Pulmonary artery endothelial cell (primary cell): ENCODE measurements around the gene RAP1B. TPM values are rescaled to one million over a fixed set of nuclear protein-coding genes. Genes with fewer than 3 reads are reported as not detected.

Experiments used
- DNase-seq: peaks from one replicate; pipeline ENCODE4 v3.0.0-alpha.2; 2011; ENCODE audit warnings: low read depth, low spot score
- total RNA-seq: library from RNA; depleted of rRNA; stranded (reverse); fragments of >200 nt; gene quantifications from 2 replicates; pipeline ENCODE4 v1.2.3, GENCODE V29; 2014

Gene RAP1B
- 222 and 259 TPM in 2 replicates for total RNA-seq

DNA sequence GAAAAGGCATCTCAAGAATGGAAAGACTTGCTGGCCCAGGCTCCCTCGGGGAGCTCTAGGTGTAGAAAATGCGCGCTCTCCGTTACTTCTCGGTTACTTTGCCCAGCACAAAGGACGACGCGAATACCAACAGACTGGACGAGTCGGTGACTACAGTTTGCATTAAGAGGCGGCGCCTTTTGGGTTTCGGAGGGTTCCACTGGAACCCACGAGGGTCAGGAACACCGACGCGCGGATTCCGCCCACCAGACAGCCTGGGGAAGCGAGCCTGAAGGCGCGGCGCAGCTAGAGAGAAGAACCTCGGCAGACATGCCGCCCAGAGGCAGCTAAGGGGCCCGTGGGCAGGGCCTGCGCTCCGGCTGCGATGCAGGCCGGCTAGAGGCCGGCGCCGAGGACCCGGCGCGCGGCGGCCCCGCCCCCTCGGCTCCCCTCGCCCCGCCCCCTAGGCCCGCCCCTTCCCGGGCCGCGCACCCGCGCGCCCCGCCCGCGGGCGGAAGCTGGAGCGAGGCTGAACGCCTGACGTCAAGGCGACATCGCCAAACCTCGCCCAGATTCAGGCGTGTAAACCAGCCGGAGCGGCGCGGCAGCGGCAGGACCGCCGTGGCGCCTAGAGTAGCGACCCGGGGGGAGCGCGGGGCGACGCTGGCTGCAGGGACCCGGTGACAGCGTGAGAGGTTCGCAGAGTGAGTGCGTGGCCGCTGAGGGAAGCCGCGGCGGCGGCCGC lies at the start of gene RAP1B:
Gene RAP1B (plus strand): TSS at position 530 of the 724 bp plus-strand sequence. CDS start 37,826 bp downstream, outside the sequence.
- DNase-seq = peak; percentile 59

DNA sequence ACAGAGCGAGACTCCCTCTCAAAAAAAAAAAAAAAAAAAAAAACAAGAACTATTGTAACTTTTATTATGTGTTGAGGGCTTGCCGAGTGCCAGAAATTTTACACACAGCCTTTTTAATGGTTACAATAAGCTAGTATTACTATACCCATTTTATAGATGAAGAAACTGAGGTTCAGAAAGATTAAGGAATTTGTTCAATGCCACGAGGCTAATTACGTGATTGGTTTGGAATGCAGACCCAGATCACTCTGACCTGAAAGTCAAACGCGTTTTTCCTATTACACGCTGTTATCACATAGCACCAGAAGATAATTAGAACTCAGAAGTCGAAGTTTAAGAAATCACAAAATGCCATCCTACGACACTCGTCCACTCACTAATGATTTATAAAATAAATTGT lies 48.9 kb upstream of the RAP1B start:
- DNase-seq = no peak

DNA sequence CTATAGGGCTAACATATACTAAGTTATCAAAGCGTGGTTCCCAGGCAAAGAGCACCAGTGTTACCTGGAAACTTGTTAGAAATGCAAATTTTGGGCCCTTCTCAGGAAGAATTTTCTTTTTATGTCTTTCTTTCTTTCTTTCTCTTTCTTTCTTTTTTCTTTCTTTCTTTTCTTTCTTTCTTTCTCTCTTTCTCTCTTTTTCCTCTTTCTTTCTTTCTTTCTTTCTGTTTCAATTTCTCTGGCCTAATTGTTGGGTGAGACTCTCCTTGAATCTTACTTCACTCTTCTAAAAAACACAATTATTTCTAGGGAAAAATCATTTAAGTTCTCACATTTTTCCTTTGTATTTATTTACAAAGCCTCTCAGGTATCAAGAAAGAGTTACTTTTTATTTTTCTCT lies 46.5 kb upstream of the RAP1B start:
- no peak for DNase-seq

DNA sequence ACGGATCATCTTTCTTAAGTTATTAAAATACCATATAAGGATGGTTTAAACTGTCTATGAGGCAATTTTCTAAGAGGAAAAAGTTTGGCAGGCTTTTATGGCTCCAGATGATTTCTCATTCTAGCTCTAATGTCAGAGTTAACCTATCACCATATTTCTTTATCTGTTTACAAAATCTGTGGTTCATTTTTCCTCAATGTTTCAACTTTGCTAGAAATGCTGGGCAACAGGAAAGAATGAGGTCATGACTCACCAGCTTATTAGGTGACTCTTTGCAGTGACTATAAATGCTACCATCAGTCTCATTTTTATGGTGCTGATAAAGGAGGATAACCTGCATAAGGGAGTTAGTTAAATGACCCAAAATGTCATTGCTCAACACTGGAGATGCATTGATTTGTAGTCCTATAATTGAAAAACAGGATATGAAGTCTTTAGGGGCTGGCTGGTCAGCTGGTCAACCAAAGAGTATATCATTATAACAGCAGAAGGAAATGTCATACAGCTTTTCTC lies 45.3 kb upstream of the RAP1B start:
- DNase-seq = peak; percentile 22

DNA sequence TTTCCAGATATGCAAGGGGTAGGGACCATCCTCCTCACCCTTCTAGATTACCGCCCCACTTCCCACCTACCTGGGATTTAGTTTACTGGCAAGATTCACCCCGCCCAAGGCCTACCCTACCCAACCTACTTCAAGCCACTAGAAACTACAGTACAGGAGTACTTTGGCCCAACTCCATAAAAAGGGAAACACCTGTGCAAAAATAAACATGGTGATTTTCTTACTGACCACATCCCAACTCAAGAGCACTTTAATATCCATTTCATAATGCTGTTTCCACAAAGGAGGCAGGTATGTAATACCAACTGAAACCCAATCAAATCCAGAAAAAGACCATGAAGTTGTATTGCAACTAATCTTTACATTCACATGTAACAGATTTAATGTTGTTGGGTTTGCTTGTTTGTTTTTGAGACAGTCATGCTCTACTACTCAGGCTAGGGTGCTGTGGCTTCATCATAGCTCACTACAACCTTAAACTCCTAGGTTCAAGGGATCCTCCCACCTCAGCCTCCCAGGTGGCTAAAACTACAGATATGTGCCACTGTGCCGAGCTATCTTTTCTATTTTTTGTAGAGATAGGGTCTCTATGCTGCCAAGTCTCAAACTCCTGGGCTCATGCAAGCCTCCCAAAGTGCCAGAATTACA lies 41.7 kb upstream of the RAP1B start:
- DNase-seq = no peak

DNA sequence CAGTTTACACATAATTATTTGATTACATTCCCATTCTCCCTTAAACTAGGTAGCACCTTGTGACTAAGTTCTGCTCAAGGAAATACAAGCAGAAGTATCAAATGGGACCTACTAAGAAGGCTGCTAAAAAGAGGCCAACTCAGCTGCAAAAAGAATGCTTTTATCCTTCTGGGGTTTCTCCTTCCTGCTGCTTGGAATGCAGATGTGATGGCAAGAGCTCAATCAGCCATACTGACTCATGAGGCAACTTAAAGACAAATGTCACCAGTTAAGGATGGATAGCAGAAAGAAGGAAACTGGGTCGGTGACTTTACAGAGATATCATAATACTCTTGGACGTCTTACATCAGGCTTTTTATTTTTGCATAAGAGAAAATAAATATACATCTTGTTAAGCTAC lies 38.0 kb upstream of the RAP1B start:
- no peak for DNase-seq

DNA sequence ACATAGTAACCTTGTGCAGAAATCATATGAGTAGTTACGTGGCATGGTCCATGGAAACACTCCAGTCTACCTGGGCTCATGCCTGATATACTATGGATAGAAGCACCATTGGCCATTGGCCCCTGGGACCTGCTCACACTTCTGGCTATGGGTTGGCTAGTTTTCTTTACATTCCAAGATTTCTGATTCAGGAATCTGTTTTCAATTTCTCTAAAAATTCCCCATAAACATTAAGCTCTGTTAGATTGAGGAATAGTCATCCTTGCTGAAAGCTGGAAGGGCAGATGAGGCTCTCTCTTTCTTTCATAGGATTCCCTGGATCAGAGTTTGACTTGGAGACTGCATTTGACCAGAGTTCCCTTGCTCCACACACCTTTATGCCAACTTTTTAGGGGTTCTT lies 37.3 kb upstream of the RAP1B start:
- DNase-seq = no peak

DNA sequence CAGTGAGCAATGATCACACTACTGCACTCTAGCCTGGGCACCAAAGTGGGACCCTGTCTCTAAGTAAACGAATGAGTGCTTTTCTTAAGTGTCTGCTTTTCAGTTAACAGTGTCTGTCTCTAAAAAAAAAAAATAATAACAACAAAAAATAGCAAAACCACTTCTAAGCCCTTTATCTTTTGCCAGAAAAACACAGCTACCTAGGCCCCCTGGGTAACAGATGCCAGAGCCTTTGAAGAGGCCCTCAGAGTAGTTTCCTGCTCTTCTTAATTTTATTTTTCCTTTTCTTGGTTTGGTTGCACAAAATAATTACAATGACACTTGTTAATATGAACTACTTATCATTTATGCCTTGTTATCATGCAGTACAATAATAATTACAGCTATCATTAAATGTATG lies 32.8 kb upstream of the RAP1B start:
- no peak for DNase-seq

DNA sequence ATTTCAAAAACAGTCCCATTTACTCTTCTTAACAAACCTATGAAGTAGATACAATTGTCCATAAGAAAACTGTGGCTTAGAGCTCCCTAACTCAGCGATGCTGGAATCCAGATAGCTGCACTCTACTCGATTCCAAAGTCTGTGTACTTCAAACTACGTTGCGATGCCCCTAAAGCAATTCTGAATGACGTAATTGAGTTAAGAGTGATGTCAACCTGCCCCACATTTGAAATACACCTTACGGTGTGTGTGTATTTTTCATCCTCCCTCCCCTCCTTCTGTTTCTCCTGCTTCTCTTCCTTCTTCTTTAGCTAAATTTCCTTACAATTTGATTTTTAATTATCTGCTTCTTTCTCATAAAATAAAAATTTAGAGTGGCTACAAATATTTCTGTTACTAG lies 31.9 kb upstream of the RAP1B start:
- no peak for DNase-seq

DNA sequence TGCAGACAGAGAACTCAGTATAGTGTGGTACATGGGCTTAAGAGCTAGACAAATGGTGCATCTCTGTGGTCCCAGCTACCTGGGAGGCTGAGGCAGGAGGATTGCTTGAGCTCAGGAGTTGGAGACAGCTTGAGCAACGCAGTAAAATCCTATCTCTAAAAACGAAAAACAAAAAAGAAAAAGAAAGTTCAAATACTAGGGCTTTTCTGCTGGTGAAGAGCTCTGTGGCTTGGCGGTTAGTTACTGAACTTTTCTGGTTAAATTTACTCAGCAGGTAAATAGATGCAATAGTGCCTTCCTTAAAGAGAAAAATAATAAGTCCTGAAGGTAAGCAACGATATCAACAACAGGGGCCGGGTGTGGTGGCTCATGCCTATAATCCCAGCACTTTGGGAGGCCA lies 31.4 kb upstream of the RAP1B start:
- DNase-seq = no peak

DNA sequence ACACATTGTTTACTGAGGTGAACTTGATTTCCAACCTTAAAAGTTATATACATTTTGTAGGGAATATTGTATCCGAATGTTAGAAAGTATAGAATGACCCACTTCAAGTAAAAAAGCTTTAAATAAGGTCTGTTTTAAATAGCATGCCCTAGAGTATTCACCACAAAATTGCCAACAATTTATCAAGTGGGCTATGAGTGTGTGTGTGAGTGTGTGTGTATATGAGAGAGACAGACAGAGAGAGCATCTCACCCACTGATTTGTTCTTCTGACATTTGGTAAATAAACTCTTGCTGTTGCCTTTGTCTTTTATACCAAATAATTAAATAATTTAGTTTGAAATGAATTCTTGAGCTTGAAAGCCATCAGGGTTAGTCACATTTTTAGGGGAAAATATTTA lies 29.8 kb upstream of the RAP1B start:
- no peak for DNase-seq

DNA sequence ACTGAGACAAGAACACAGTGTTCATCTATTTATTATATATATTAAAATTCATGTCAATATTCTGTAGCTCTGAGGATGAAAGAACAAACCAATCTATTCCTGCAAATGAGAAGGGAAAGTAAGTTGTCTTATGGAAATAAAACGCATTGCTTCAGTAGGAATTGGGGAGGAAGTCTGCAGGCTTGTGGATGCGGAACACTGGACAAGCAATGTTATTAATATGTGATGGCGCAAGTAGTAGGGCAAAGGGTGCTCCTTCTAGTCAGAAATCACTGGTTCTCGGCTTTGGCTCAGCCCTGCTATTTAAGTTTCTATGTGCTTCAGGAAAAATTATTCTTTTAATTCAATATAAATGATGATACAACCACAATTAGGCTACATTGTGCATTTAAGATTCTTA lies 28.8 kb upstream of the RAP1B start:
- DNase-seq = no peak

DNA sequence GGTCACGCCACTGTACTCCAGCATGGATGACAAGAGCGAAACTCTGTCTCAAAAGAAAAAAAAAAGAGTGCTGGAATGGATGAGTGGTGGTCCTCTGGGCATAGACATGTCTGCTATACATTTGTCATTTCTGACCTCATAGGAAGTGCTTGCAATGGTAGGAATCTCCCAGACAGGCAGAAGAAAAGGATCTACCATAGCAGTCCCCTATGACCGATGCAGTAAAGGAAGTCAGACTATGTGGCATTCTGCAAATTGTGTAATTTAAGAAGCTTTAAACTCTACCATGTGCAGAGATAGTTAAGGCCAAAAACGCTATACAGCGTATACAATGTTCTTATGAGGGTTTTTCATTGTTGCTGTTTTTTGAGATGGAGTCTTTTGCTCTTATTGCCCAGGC lies 24.7 kb upstream of the RAP1B start:
- no peak for DNase-seq

DNA sequence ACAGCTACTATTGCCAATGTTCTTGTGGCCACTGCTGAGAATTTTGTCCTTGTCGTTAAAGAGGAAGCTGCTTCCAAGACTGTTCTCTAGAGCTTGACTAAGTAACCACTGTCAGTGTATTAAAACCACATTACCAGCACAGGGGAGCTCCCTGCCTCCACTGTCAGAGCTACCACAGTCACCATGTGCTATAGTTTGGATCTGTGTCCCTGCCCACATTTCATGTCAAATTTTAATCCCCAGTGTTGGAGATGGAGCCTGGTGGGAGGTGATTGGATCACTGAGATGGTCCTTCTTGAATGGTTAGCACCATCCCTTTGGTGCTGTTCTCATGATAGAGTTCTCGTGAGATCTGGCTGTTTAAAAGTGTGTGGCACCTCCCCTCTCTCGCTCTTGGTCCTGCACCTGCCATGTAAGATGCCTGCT lies 23.2 kb upstream of the RAP1B start:
- no peak for DNase-seq

DNA sequence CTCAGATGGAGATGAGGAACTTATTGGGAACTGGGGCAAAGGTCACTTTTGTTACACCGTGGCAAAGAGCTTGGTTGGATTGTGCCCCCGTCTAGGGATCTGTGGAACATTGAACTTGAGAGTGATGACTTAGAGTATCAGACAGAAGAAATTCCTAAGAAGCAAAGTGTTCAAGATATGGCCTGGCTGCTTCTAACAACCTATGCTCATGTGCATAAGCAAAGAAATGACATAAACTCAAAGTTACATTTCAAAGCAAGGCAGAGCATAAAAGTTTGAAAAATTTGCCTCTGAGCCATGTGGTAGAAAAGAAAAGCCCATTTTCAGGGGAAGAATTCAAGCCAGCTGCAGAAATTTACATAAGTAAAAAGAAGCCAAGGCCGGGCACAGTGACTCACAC lies 21.5 kb upstream of the RAP1B start:
- no peak for DNase-seq

DNA sequence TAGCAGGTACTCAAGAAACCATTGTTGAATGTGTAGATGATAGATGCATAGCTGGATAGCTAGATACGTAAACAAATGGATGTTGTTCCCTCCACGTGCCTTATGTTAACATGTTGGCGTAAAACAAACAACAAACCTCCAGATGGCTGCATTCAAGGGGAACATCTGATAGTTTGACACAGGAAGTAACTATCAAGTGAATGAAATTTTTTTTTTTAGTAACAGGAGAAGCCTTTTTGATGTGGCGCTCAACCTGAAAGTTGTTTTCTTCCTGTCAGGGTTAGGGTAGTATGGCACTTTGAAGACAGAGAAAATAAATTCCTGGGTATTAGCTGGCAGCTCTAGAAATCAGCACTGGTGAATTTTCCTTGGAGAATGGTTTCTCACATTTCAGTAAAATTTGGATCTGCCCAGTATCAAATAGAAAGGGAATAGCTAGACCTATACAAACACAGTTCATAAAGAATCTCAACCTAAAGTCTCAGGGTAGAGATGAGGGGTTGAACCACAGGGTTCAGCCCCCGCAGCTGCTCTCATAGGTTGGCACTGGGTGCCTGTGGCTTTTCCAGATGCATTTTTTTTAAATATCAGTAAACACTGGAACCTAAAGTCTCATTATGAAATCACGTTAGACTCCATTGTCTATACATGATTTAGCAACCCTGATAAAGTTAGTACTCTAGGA lies 18.8 kb upstream of the RAP1B start:
- no peak for DNase-seq

DNA sequence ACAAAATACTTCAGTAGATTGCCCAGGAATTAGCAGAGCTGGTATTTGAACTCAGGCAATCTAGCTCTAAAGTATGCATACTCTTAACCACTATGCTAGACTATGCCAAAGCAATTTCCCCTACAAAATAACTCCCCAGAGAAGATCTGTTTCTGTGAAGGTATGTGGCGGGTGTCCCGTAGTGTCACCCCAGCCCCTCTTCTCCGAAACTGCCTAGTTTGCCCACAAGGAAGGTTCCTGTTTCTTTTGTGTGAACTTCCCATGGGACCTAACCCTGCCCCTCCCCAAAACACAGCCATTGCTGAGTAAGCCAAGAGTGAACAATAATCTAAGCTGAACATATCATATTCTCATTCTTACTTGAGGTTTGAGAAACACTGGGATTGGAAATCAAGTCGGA lies 15.5 kb upstream of the RAP1B start:
- DNase-seq = no peak

DNA sequence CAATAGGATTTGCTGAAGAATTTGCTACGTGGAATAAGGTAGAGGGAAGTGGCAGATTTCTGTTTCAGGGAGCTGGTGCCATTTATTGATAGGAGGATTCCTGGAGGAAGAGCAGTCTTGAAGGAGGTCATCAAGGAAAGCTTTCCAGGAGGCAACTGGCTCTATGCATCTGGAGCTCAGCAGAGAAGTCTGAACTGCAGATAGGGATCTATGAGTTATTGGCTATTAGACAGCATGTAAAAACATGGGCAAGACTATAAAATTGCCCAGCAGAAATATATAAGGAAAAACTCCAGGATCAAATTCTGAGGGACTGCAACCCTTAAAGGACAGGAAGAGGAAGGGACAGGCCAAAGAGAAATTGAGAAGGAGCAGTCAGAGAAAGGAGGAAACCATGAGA lies 8.9 kb upstream of the RAP1B start:
- DNase-seq = no peak

DNA sequence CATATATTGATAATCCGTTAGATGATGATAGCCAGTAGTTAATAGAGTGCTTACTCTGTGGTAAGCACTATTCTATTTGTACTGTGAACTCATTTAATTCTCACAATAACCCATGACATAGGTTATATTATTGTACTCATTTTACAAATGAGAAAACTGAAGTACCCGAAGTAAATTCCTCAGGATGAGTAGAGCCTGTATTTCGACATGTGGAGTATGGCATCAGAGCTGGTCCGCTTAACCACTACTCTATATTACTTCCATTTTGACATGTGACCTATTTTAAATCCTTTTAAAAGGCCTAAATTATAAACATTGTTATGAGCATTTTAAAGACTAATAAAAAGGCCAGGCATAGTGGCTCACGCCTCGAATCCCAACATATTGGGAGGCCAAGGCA lies 8.0 kb upstream of the RAP1B start:
- DNase-seq = no peak

DNA sequence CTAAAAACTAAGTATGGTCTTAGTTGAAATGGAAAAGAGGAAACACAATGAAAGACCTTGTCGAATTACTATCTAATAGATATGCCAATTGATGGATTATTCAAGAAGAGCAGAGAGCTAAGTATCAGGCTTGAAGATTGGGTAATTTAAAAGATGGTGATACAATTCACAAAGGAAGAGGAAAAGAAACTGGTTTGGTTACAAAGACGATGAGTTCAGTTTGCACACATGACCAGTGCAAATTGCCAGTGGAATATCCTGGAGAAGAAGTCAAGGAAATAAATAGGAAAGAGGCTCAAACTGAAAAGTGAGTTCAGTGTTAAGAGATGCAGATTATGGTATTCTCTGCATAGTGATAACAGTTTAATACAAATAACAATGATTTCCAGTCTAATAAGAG lies 2.5 kb upstream of the RAP1B start:
- no peak for DNase-seq

DNA sequence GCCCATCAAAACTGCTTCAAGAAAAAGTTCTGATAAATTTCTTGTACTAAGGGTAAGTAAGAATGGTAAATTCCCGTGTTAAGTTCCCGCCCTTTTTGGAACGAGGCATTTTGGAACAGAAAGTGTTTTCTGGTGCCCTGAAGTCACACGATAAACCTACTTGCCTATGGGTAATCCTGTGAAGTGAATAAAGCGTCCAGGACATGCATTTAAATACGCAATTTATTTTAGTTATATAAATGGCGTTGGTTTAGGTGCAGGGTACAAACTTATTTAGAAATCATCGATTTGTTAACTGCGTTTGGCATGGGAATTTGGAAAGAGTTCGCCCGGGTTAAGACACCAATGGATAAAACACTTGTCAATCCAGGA lies 715 bp upstream of the RAP1B start:
- no peak for DNase-seq

DNA sequence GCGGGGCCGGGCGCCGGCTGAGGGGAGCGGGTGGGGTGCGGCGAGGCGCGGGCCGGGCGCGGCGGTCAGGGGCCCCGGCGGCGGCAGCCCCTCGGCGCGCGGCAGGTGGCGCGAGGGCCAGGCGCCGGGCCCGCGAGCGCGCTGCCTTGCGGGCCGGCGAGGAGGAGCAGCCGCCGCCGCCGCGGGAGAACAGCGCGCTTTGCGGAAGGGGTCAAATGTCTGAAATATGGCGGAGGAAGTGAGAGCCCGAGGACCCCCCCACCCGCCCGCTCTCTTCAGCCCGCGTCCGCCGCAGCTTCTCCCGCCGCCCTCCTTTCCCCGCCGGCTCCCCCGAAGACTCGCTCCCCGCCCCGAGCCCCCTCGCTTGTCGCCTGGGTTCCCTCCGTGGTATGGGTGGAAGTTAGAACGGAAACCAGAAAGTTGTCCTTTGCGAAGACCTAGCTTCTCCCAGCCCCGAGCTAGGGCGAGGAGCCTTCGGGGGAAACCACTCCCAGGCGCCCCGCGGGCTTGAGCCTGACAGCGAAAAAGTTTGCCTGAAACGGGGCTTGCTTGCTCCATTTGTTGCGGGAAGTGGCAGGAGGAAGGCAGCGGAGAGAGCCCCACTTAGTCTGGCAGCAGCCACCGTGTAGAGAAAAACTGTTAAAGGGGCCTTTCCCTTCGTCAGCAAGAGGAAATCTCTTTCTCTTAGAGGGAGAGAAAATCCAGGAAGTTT lies 551 bp downstream of the RAP1B start:
- peak; percentile 10 for DNase-seq
